GM23338 (cell line): ENCODE measurements around the gene PLAAT3. TPM values are rescaled to one million over a fixed set of nuclear protein-coding genes. Genes with fewer than 3 reads are reported as not detected.
A peak's percentile ranks its signal among the peaks of the same experiment; 100 is the strongest.

Experiments used
- ATAC-seq: fragments of 200-7000 bp; cut with Tn5 transposase; 3 replicates; pipeline ENCODE4 v1.9.1; 2020
- DNase-seq: peaks from one replicate; pipeline ENCODE4 v3.0.0-alpha.2; 2015; ENCODE audit warnings: low spot score
- H2AFZ ChIP-seq: fragments of 200-600 bp; sonication (generic); 2 replicates; pipeline ENCODE4 v1.8.0; 2016; ENCODE audit warnings: antibody characterized with exemption, mild to moderate bottlenecking, moderate library complexity
- H3F3A ChIP-seq: fragments of 200-600 bp; sonication (generic); replicated peaks from 2 replicates; pipeline ENCODE4 v1.8.0; 2017; ENCODE audit warnings: antibody characterized with exemption, mixed run types, low read depth
- H3K27ac ChIP-seq: fragments of 200-600 bp; sonication (generic); 2 replicates; pipeline ENCODE4 v1.6.1; 2016; ENCODE audit warnings: low read depth
- H3K27me3 ChIP-seq: fragments of 200-600 bp; sonication (generic); 2 replicates; pipeline ENCODE4 v1.8.0; 2016; ENCODE audit warnings: mild to moderate bottlenecking, mixed run types, moderate library complexity; ENCODE audit not compliant: insufficient read depth
- H3K36me3 ChIP-seq: fragments of 200-600 bp; sonication (generic); 2 replicates; pipeline ENCODE4 v1.8.0; 2016; ENCODE audit warnings: mild to moderate bottlenecking; ENCODE audit not compliant: insufficient read depth
- H3K4me1 ChIP-seq: fragments of 200-600 bp; sonication (generic); 2 replicates; pipeline ENCODE4 v1.8.0; 2016; ENCODE audit warnings: mild to moderate bottlenecking, moderate library complexity; ENCODE audit not compliant: insufficient read depth
- H3K4me2 ChIP-seq: fragments of 200-600 bp; sonication (generic); 2 replicates; pipeline ENCODE4 v1.7.1; 2017; ENCODE audit warnings: mixed run types
- H3K4me3 ChIP-seq: fragments of 200-600 bp; sonication (generic); 2 replicates; pipeline ENCODE4 v1.6.1; 2016; ENCODE audit warnings: mixed run types
- H3K79me2 ChIP-seq: fragments of 200-600 bp; sonication (generic); replicated peaks from 2 replicates; pipeline ENCODE4 v1.8.0; 2017; ENCODE audit warnings: mild to moderate bottlenecking; ENCODE audit not compliant: insufficient read depth
- H3K9me2 ChIP-seq: fragments of 200-600 bp; sonication (generic); 2 replicates; pipeline ENCODE4 v1.8.0; 2017; ENCODE audit not compliant: insufficient read depth
- H4K20me1 ChIP-seq: fragments of 200-600 bp; sonication (generic); replicated peaks from 2 replicates; pipeline ENCODE4 v1.8.0; 2017; ENCODE audit warnings: mild to moderate bottlenecking; ENCODE audit not compliant: insufficient read depth
- H3K27ac Mint-ChIP-seq: 2 replicates; pipeline ENCODE4 v1.8.0; 2020; ENCODE audit warnings: inconsistent platforms, mild to moderate bottlenecking, moderate library complexity, mixed read lengths
- H3K27me3 Mint-ChIP-seq: 3 replicates; pipeline ENCODE4 v1.8.0; 2022; ENCODE audit warnings: low read depth, mild to moderate bottlenecking, moderate library complexity, mixed read lengths, inconsistent platforms; ENCODE audit not compliant: insufficient read depth, poor library complexity
- H3K36me3 Mint-ChIP-seq: 3 replicates; pipeline ENCODE4 v1.8.0; 2021; ENCODE audit warnings: low read depth, mild to moderate bottlenecking, inconsistent platforms, moderate library complexity, mixed read lengths
- H3K4me1 Mint-ChIP-seq: 3 replicates; pipeline ENCODE4 v1.8.0; 2020; ENCODE audit warnings: mild to moderate bottlenecking, inconsistent platforms, mixed read lengths
- H3K4me3 Mint-ChIP-seq: 3 replicates; pipeline ENCODE4 v1.8.0; 2021; ENCODE audit warnings: moderate library complexity, mild to moderate bottlenecking, inconsistent platforms, mixed read lengths
- H3K9me3 Mint-ChIP-seq: 3 replicates; pipeline ENCODE4 v1.8.0; 2020; ENCODE audit warnings: moderate library complexity, mild to moderate bottlenecking, inconsistent platforms, mixed read lengths
- CREB1 ChIP-seq: fragments of 250-450 bp; sonication (Bioruptor Pico); IDR thresholded peaks from 2 replicates; pipeline ENCODE4 v1.5.0; 2020; ENCODE audit warnings: low read depth, mild to moderate bottlenecking, moderate library complexity
- EZH2 ChIP-seq: fragments of 200-600 bp; sonication (generic); IDR thresholded peaks from one replicate; pipeline ENCODE4 v1.8.0; 2017; ENCODE audit warnings: antibody characterized with exemption, mild to moderate bottlenecking, low read depth; ENCODE audit not compliant: unreplicated experiment
- JUNB ChIP-seq: IDR thresholded peaks from one replicate; pipeline ENCODE4 v1.6.1; 2016; ENCODE audit warnings: antibody characterized with exemption; ENCODE audit not compliant: unreplicated experiment
- NANOG ChIP-seq: IDR thresholded peaks from 2 replicates; pipeline ENCODE4 v1.6.1; 2016; ENCODE audit warnings: antibody characterized with exemption, borderline replicate concordance
- POLR2AphosphoS5 ChIP-seq: IDR thresholded peaks from 2 replicates; pipeline ENCODE4 v1.6.1; 2016; ENCODE audit warnings: antibody characterized with exemption, low read depth
- STAT1 ChIP-seq: IDR thresholded peaks from one replicate; pipeline ENCODE4 v1.6.1; 2016; ENCODE audit warnings: antibody characterized with exemption; ENCODE audit not compliant: unreplicated experiment
- ZNF114 ChIP-seq: fragments of 250-450 bp; sonication (Bioruptor Pico); IDR thresholded peaks from 2 replicates; pipeline ENCODE4 v1.5.0; 2020; ENCODE audit warnings: mild to moderate bottlenecking, moderate library complexity
- ZNF331 ChIP-seq: fragments of 250-450 bp; sonication (Bioruptor Pico); IDR thresholded peaks from 2 replicates; pipeline ENCODE4 v1.5.0; 2020; ENCODE audit warnings: low read depth, mild to moderate bottlenecking, moderate library complexity
- ZNF462 ChIP-seq: fragments of 250-450 bp; sonication (Bioruptor Pico); IDR thresholded peaks from 2 replicates; pipeline ENCODE4 v1.5.0; 2020; ENCODE audit warnings: mild to moderate bottlenecking, moderate library complexity
- polyA plus RNA-seq: library from polyadenylated mRNA; unstranded; fragments of >200 nt; fragmentation: Nextera tagmentation; extraction: Ambion mirVana; gene quantifications from 2 replicates; pipeline ENCODE4 v1.2.1, GENCODE V29; 2016
- total RNA-seq: library from RNA; depleted of rRNA; stranded (reverse); fragments of >200 nt; shearing (Covaris generic); gene quantifications from 2 replicates; pipeline ENCODE4 v1.2.3, GENCODE V29; 2014
- TF ChIP-seq, protein P1 (sequence below): IDR thresholded peaks from one replicate; pipeline ENCODE4 v1.6.1; 2018; ENCODE audit warnings: antibody characterized with exemption; ENCODE audit not compliant: unreplicated experiment

Gene PLAAT3
- total and polyA plus RNA-seq, 2 experiments from 2014 or later = 61.1 to 262 TPM

DNA sequence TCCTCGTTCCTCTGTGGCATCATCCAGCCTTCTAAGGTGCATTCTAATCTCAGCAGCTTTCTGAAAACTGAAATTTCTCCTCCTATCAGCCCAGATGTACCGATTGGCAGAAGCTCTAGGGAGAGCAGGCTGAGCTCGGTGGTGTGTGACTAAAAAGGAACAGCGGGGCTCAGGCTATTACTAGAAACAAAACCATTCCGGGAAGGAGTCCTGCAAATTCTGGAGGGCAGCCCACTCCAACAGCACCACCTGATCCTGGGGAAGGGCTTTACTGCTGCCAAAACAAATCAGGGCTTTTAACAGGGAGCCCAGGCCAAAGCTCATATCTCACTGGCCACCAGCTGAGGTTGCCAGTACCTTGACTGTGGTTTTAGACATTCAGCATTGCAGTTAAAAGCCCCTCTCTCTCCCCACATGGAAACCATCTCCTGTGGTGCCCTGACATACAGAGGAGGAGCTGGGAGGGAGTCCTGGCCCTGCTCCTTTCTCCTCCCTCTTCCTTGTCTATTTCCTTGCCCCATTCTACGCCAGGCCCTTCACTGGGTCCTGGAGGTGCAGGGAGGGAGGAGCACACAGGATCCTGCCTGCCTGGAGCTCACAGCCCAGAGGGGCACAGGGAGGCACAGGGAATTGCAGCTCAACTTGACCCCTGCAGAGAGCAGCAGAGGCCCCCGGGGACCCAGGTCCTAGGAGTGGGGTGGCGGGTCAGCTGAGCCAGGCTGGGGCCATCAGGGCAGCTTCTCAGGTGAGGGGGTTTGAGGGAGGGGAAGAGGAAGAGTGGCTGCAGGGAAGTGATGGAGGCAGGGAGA lies 76.7 kb downstream of the PLAAT3 start:
- DNase-seq (no peak), ATAC-seq (peak; percentile 14; the same call in 1 of the 3 replicates)
- Mint-ChIP-seq H3K9me3 (no peaks in the 10 kb centered on the region), H3K4me3 (no peak overlapping the region), H3K36me3 (no peaks in the 10 kb centered on the region; the same call in 2 of the 3 replicates), H3K27me3 (peaks cover 10% of the 10 kb centered on the region), H3K4me1 (peaks cover 21% of the 10 kb centered on the region), H3K27ac (no peak overlapping the region)
- Histone ChIP-seq H3F3A (0 out of 2 replicates have a peak, but pooled peaks cover 8% of the 10 kb centered on the region), H3K4me1 (peaks cover 10% of the 10 kb centered on the region), H3K4me2 (no peak overlapping the region), H4K20me1 (no peaks in the 10 kb centered on the region), H3K79me2 (no peaks in the 10 kb centered on the region), H3K9me2 (peaks cover 9% of the 10 kb centered on the region; the same call in 1 of the 2 replicates), H3K27me3 (no peaks in the 10 kb centered on the region), H3K36me3 (no peaks in the 10 kb centered on the region), H2AFZ (no peak overlapping the region), H3K4me3 (no peak overlapping the region), H3K27ac (no peak overlapping the region)
- TF ChIP-seq CREB1 (CRISPR knock-in tag) (no peak), ZNF331 (CRISPR knock-in tag) (no peak)

DNA sequence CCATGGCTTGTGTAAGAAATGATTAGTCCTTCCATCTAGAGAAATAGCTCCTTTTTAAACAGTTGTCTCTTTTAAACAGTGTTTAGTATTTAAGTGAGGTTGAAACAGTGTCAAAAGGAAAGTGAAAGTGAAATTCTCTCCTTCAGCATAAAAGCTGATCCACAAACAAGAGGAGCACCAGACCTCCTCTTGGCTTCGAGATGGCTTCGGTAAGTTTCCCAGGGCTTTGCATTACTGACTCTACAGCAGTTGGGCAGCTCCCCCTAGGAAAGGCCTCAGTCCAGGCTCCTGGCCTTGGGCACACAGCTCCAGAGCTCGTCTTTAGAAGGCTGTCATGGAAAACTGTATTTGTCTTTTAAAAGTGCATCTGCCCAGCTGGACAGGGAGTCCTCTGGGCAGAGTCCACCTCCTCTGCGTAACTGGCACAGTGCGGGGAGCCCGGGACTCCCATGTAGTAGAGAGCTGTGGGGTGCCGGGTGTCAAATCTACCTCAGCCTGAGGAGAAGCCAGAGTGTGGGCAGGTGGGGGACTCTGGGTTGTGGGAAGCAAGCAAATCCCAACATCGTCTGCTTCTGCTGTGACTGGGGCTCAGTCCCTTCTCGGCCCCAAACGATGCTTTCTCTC lies 77.5 kb downstream of the PLAAT3 start, which contains the start of gene PLAAT4:
TSS of gene PLAAT4 (plus strand) at position 140 of the 624 bp plus-strand sequence. CDS start at position 201, 61 bp downstream.
- Histone ChIP-seq H3F3A (0 out of 2 replicates have a peak, but pooled peaks cover 8% of the 10 kb centered on the region), H4K20me1 (no peaks in the 10 kb centered on the region), H3K36me3 (no peaks in the 10 kb centered on the region), H2AFZ (no peak within 1 kb of the TSS), H3K4me1 (peaks cover 14% of the 10 kb centered on the region), H3K79me2 (no peaks in the 10 kb centered on the region), H3K9me2 (peaks cover 9% of the 10 kb centered on the region; the same call in 1 of the 2 replicates), H3K4me2 (no peak within 1 kb of the TSS), H3K4me3 (no peak within 1 kb of the TSS), H3K27me3 (no peaks in the 10 kb centered on the region), H3K27ac (no peak within 1 kb of the TSS)
- DNase-seq (no peak), ATAC-seq (no peak; the same call in 2 of the 3 replicates)
- Mint-ChIP-seq H3K36me3 (no peaks in the 10 kb centered on the region; the same call in 1 of the 3 replicates), H3K27ac (no peak within 1 kb of the TSS), H3K9me3 (0 out of 3 replicates have a peak, but pooled peaks cover 4% of the 10 kb centered on the region), H3K4me3 (no peak within 1 kb of the TSS), H3K4me1 (peaks cover 26% of the 10 kb centered on the region), H3K27me3 (peaks cover 10% of the 10 kb centered on the region)
- no peak for TF ChIP-seq CREB1 (CRISPR knock-in tag)
- no peak for TF ChIP-seq ZNF114 (CRISPR knock-in tag)
- TF ChIP-seq ZNF462 (CRISPR knock-in tag) = no peak
- TF ChIP-seq JUNB = no peak
- no peak for TF ChIP-seq ZNF331 (CRISPR knock-in tag)
- no peak for TF ChIP-seq NANOG
- no peak for TF ChIP-seq POLR2AphosphoS5
- no peak for TF ChIP-seq STAT1
- TF ChIP-seq EZH2 = no peak
- TF ChIP-seq, protein P1, sequence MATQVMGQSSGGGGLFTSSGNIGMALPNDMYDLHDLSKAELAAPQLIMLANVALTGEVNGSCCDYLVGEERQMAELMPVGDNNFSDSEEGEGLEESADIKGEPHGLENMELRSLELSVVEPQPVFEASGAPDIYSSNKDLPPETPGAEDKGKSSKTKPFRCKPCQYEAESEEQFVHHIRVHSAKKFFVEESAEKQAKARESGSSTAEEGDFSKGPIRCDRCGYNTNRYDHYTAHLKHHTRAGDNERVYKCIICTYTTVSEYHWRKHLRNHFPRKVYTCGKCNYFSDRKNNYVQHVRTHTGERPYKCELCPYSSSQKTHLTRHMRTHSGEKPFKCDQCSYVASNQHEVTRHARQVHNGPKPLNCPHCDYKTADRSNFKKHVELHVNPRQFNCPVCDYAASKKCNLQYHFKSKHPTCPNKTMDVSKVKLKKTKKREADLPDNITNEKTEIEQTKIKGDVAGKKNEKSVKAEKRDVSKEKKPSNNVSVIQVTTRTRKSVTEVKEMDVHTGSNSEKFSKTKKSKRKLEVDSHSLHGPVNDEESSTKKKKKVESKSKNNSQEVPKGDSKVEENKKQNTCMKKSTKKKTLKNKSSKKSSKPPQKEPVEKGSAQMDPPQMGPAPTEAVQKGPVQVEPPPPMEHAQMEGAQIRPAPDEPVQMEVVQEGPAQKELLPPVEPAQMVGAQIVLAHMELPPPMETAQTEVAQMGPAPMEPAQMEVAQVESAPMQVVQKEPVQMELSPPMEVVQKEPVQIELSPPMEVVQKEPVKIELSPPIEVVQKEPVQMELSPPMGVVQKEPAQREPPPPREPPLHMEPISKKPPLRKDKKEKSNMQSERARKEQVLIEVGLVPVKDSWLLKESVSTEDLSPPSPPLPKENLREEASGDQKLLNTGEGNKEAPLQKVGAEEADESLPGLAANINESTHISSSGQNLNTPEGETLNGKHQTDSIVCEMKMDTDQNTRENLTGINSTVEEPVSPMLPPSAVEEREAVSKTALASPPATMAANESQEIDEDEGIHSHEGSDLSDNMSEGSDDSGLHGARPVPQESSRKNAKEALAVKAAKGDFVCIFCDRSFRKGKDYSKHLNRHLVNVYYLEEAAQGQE = no peak
